ENCODE data around the gene NR6A1. TPM values are rescaled to one million over a fixed set of nuclear protein-coding genes. Genes with fewer than 3 reads are reported as not detected.

NR6A1 gene
- total RNA-seq, 1 experiment from 2014 or later, result 99.3 TPM

GRCh38 chr9:124489222-124489621 is 281.9 kb downstream of the NR6A1 start:
- H2BK5ac ChIP-seq (ENCODE audit: insufficient read length, low read length), result no peak overlapping the region
- H4K8ac ChIP-seq (replicated peaks; ENCODE audit: insufficient read length, low read depth, low read length), result no peak overlapping the region
- H3K56ac ChIP-seq (ENCODE audit: insufficient read length, low read depth, low read length), result no peak overlapping the region
- H3K23me2 ChIP-seq (ENCODE audit: insufficient read length, low read depth, low read length, poor library complexity, severe bottlenecking), result no peaks in the 10 kb centered on the region
- H3K4me1 Mint-ChIP-seq, result peaks cover 17 to 50% of the 10 kb centered on the region in 2 experiments
- no peaks in the 10 kb centered on the region for H4K20me1 ChIP-seq (ENCODE audit: control insufficient read depth, insufficient read depth, insufficient read length)
- no peak overlapping the region for H4K91ac ChIP-seq (ENCODE audit: insufficient read length, low read depth, low read length)
- H3K4me3 Mint-ChIP-seq, result no peak overlapping the region
- TF ChIP-seq CTCF (conservative IDR thresholded peaks at IDR 0.05), result no peak
- H2AK5ac ChIP-seq (ENCODE audit: insufficient read length, low read length), result no peak overlapping the region
- peaks cover 22% of the 10 kb centered on the region for H3K27me3 Mint-ChIP-seq (ENCODE audit: low read depth)
- H2BK20ac ChIP-seq (ENCODE audit: low read depth, low read length, poor library complexity, severe bottlenecking), result no peak overlapping the region
- H3K79me2 ChIP-seq (ENCODE audit: insufficient read depth, low read length), result no peaks in the 10 kb centered on the region
- no peak overlapping the region for H3K4ac ChIP-seq (ENCODE audit: low read depth, low read length)
- H3K9me3 Mint-ChIP-seq, result no peaks in the 10 kb centered on the region
- no peak overlapping the region for H2BK120ac ChIP-seq (ENCODE audit: low read depth, low read length, poor library complexity, severe bottlenecking)
- no peak overlapping the region for H3K18ac ChIP-seq (ENCODE audit: insufficient read length, low read depth, low read length)
- H3K9ac ChIP-seq (ENCODE audit: extremely low read depth, insufficient read length, low read length), result no peak overlapping the region
- H3K14ac ChIP-seq (ENCODE audit: insufficient read depth, low read length), result no peak overlapping the region; the same call in 1 of the 2 replicates
- no peak overlapping the region for H3T11ph ChIP-seq (ENCODE audit: low read length)
- no peak overlapping the region for H4K5ac ChIP-seq (ENCODE audit: insufficient read length, low read depth, low read length)
- no peaks in the 10 kb centered on the region for H3K79me1 ChIP-seq (ENCODE audit: insufficient read depth, low read depth, low read length, poor library complexity, severe bottlenecking)
- WGBS (ENCODE audit: extremely low coverage, insufficient read length, low lambda C conversion rate), result no CpG with 5 or more reads among the region's 13 CpGs
- no peak overlapping the region for H3K27ac ChIP-seq (ENCODE audit: insufficient read length, low read depth, low read length)
- H2AFZ ChIP-seq (ENCODE audit: low read length), result no peak overlapping the region
- no peak for DNase-seq
- H3K23ac ChIP-seq (ENCODE audit: insufficient read length, low read depth, low read length), result no peak overlapping the region
- no peaks in the 10 kb centered on the region for H3K27me3 ChIP-seq (ENCODE audit: insufficient read depth, low read length)
- H3K27ac Mint-ChIP-seq, result no peak overlapping the region
- no peaks in the 10 kb centered on the region for H3K9me3 ChIP-seq (ENCODE audit: control insufficient read depth, low read depth, low read length)
- H3K36me3 Mint-ChIP-seq (ENCODE audit: insufficient read depth in 1 of 3, low read depth in 3 of 3), result no peaks in the 10 kb centered on the region
- no peak overlapping the region for H2BK15ac ChIP-seq (ENCODE audit: low read depth, low read length)
- no peak overlapping the region for H3K4me2 ChIP-seq (ENCODE audit: insufficient read depth, insufficient read length, low read length)
- no peaks in the 10 kb centered on the region for H3K4me1 ChIP-seq (ENCODE audit: insufficient read depth, low read length)
- H2BK12ac ChIP-seq (ENCODE audit: insufficient read length, low read depth, low read length), result no peak overlapping the region

Measured in H9 (cell line).